ENCODE data around the gene SLC22A2.

DNA sequence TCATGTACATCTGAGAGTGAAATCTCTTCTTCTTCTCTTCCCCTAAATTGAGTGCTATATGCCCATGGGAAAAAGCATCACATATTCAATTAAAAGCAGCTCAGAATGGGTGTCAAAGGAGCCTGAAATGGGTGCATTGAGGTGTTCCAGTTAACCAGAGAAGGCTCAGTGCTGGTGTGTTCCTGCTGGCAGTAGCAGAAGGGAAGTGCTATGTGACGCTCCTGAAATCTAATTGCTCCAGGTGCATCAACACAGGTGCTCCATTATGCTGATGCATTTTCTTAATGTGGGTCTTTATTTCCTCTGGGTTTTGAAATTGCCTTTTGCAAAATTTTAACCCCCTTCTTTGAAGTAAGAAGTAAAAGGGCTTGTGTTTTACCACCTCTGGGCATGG, 17.9 kb downstream of the SLC22A2 start:
- TF ChIP-seq, protein P1, sequence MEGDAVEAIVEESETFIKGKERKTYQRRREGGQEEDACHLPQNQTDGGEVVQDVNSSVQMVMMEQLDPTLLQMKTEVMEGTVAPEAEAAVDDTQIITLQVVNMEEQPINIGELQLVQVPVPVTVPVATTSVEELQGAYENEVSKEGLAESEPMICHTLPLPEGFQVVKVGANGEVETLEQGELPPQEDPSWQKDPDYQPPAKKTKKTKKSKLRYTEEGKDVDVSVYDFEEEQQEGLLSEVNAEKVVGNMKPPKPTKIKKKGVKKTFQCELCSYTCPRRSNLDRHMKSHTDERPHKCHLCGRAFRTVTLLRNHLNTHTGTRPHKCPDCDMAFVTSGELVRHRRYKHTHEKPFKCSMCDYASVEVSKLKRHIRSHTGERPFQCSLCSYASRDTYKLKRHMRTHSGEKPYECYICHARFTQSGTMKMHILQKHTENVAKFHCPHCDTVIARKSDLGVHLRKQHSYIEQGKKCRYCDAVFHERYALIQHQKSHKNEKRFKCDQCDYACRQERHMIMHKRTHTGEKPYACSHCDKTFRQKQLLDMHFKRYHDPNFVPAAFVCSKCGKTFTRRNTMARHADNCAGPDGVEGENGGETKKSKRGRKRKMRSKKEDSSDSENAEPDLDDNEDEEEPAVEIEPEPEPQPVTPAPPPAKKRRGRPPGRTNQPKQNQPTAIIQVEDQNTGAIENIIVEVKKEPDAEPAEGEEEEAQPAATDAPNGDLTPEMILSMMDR (IDR thresholded peaks at IDR 0.05; ENCODE audit: low read depth, low read length, missing input control), result no peak
- no peak for TF ChIP-seq TAF1 (conservative IDR thresholded peaks at IDR 0.05)
- TF ChIP-seq, protein P2, sequence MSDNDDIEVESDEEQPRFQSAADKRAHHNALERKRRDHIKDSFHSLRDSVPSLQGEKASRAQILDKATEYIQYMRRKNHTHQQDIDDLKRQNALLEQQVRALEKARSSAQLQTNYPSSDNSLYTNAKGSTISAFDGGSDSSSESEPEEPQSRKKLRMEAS (IDR thresholded peaks at IDR 0.05), result no peak
- no peak for TF ChIP-seq GABPA (IDR thresholded peaks at IDR 0.05 in 1 of 2, conservative IDR thresholded peaks at IDR 0.05 in 1 of 2)
- no peak for TF ChIP-seq RAD21 (IDR thresholded peaks at IDR 0.05)
- no peak for TF ChIP-seq NR2F2 (IDR thresholded peaks at IDR 0.05)
- TF ChIP-seq JUND (IDR thresholded peaks at IDR 0.05), result no peak
- TF ChIP-seq SP1 (IDR thresholded peaks at IDR 0.05), result no peak
- TF ChIP-seq YY1 (IDR thresholded peaks at IDR 0.05), result no peak
- TF ChIP-seq, protein P3, sequence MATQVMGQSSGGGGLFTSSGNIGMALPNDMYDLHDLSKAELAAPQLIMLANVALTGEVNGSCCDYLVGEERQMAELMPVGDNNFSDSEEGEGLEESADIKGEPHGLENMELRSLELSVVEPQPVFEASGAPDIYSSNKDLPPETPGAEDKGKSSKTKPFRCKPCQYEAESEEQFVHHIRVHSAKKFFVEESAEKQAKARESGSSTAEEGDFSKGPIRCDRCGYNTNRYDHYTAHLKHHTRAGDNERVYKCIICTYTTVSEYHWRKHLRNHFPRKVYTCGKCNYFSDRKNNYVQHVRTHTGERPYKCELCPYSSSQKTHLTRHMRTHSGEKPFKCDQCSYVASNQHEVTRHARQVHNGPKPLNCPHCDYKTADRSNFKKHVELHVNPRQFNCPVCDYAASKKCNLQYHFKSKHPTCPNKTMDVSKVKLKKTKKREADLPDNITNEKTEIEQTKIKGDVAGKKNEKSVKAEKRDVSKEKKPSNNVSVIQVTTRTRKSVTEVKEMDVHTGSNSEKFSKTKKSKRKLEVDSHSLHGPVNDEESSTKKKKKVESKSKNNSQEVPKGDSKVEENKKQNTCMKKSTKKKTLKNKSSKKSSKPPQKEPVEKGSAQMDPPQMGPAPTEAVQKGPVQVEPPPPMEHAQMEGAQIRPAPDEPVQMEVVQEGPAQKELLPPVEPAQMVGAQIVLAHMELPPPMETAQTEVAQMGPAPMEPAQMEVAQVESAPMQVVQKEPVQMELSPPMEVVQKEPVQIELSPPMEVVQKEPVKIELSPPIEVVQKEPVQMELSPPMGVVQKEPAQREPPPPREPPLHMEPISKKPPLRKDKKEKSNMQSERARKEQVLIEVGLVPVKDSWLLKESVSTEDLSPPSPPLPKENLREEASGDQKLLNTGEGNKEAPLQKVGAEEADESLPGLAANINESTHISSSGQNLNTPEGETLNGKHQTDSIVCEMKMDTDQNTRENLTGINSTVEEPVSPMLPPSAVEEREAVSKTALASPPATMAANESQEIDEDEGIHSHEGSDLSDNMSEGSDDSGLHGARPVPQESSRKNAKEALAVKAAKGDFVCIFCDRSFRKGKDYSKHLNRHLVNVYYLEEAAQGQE (IDR thresholded peaks at IDR 0.05), result no peak

Data from liver (tissue), 3 donors.